OCI-LY1 (cell line): ENCODE measurements around the gene REX1BD.

ENCODE experiments used
- H2AFZ ChIP-seq: fragments of 200-600 bp; sonication (generic), shearing (Covaris generic); 2 replicates; pipeline ENCODE4 v1.6.0; 2014; ENCODE audit warnings: antibody characterized with exemption, mild to moderate bottlenecking, low read length
- H3F3A ChIP-seq: fragments of 200-600 bp; sonication (generic), shearing (Covaris generic); 2 replicates; pipeline ENCODE4 v1.6.0; 2014; ENCODE audit warnings: mild to moderate bottlenecking, antibody characterized with exemption, low read length, moderate library complexity; ENCODE audit not compliant: insufficient read depth
- H3K27ac ChIP-seq: fragments of 200-600 bp; sonication (generic); 2 replicates; pipeline ENCODE4 v1.5.1; 2014; ENCODE audit warnings: low read length, mixed run types, mild to moderate bottlenecking, low read depth; ENCODE audit not compliant: poor library complexity, severe bottlenecking
- H3K27me3 ChIP-seq: fragments of 200-600 bp; sonication (generic); 2 replicates; pipeline ENCODE4 v1.6.0; 2014; ENCODE audit warnings: antibody characterized with exemption, mild to moderate bottlenecking, low read length, moderate library complexity; ENCODE audit not compliant: insufficient read depth
- H3K36me3 ChIP-seq: fragments of 200-600 bp; sonication (generic); 2 replicates; pipeline ENCODE4 v1.6.1; 2014; ENCODE audit warnings: mild to moderate bottlenecking, antibody characterized with exemption, low read length, moderate library complexity, mixed read lengths; ENCODE audit not compliant: insufficient read depth
- H3K4me1 ChIP-seq: fragments of 200-600 bp; sonication (generic); 2 replicates; pipeline ENCODE4 v1.5.1; 2014; ENCODE audit warnings: mild to moderate bottlenecking, low read length, moderate library complexity; ENCODE audit not compliant: insufficient read depth, severe bottlenecking
- H3K4me2 ChIP-seq: fragments of 200-600 bp; sonication (generic), shearing (Covaris generic); 2 replicates; pipeline ENCODE4 v1.6.1; 2014; ENCODE audit warnings: low read length
- H3K4me3 ChIP-seq: fragments of 200-600 bp; sonication (generic); 2 replicates; pipeline ENCODE4 v1.5.1; 2014; ENCODE audit warnings: low read length, low read depth, mild to moderate bottlenecking, mixed read lengths; ENCODE audit not compliant: poor library complexity, severe bottlenecking
- H3K79me2 ChIP-seq: fragments of 200-600 bp; shearing (Covaris generic); 2 replicates; pipeline ENCODE4 v1.6.1; 2016; ENCODE audit warnings: mixed run types, low read length, mixed read lengths; ENCODE audit not compliant: insufficient read depth
- H3K9ac ChIP-seq: fragments of 200-600 bp; sonication (generic), shearing (Covaris generic); 2 replicates; pipeline ENCODE4 v1.6.1; 2014; ENCODE audit warnings: mild to moderate bottlenecking, low read length, mixed read lengths
- H3K9me2 ChIP-seq: fragments of 200-600 bp; sonication (generic), shearing (Covaris generic); 2 replicates; pipeline ENCODE4 v1.6.1; 2014; ENCODE audit warnings: low read depth, mild to moderate bottlenecking, low read length, mixed read lengths
- H3K9me3 ChIP-seq: fragments of 200-600 bp; shearing (Covaris generic); 2 replicates; pipeline ENCODE4 v1.6.1; 2014; ENCODE audit warnings: low read length, mixed read lengths
- H4K20me1 ChIP-seq: fragments of 200-600 bp; sonication (generic), shearing (Covaris generic); 2 replicates; pipeline ENCODE4 v1.6.0; 2016; ENCODE audit warnings: mild to moderate bottlenecking, low read length; ENCODE audit not compliant: insufficient read depth
- CTCF ChIP-seq: fragments of 200-600 bp; sonication (generic), shearing (Covaris generic); IDR thresholded peaks from 2 replicates; pipeline ENCODE4 v1.5.1; 2017; ENCODE audit warnings: mild to moderate bottlenecking, antibody characterized with exemption, low read length, moderate library complexity, mixed read lengths
- EZH2 ChIP-seq: fragments of 200-600 bp; sonication (generic), shearing (Covaris generic); IDR thresholded peaks from 2 replicates; pipeline ENCODE4 v1.8.0; 2017; ENCODE audit warnings: borderline replicate concordance, mixed run types, mild to moderate bottlenecking, antibody characterized with exemption, low read length, moderate library complexity, mixed read lengths

REX1BD gene

GRCh38 chr19:18636969-18637629 lies 48.5 kb downstream of the REX1BD start, which contains the start of gene KLHL26:
Gene KLHL26, plus strand, starts transcription at chr19:18637028. Its CDS starts 27 bp downstream, at chr19:18637055.
- Histone ChIP-seq H3K9me2 (no peaks in the 10 kb centered on the region), H3F3A (no peaks in the 10 kb centered on the region), H3K4me1 (peaks cover 13% of the 10 kb centered on the region), H4K20me1 (no peaks in the 10 kb centered on the region), H3K79me2 (no peaks in the 10 kb centered on the region), H3K27me3 (0 out of 2 replicates have a peak, but pooled peaks cover 6% of the 10 kb centered on the region), H3K27ac (no peak within 1 kb of the TSS), H3K9ac (peak within 1 kb of the TSS; percentile 41), H3K4me2 (peak within 1 kb of the TSS; percentile 68), H3K9me3 (no peaks in the 10 kb centered on the region), H3K4me3 (peak within 1 kb of the TSS; percentile 59), H3K36me3 (no peaks in the 10 kb centered on the region), H2AFZ (no peak within 1 kb of the TSS)
- TF ChIP-seq CTCF: no peak
- TF ChIP-seq EZH2: no peak

- H3K27me3 ChIP-seq: 0 out of 2 replicates have a peak, but pooled peaks cover 6% of the 10 kb centered on the region
- H4K20me1 ChIP-seq: no peaks in the 10 kb centered on the region
- TF ChIP-seq EZH2 (no peak), CTCF (no peak)
- no peaks in the 10 kb centered on the region for H3K9me2 ChIP-seq
- no peak overlapping the region for H3K27ac ChIP-seq
- H3K4me3 ChIP-seq: peak overlapping the region; percentile 59
- H3K9ac ChIP-seq: no peak overlapping the region
- peak overlapping the region; percentile 68; the same call in 1 of the 2 replicates for H3K4me2 ChIP-seq
- no peak overlapping the region for H2AFZ ChIP-seq
- H3K36me3 ChIP-seq: no peaks in the 10 kb centered on the region
- no peaks in the 10 kb centered on the region for H3K79me2 ChIP-seq
- peaks cover 13% of the 10 kb centered on the region for H3K4me1 ChIP-seq
- no peaks in the 10 kb centered on the region for H3K9me3 ChIP-seq
- H3F3A ChIP-seq: no peaks in the 10 kb centered on the region
These were observed 49.4 kb downstream of the REX1BD start for GRCh38 chr19:18637673-18638630.

- Histone ChIP-seq H3K36me3 (no peaks in the 10 kb centered on the region), H3F3A (no peaks in the 10 kb centered on the region), H3K9me2 (no peaks in the 10 kb centered on the region), H3K27me3 (no peaks in the 10 kb centered on the region), H3K4me1 (peaks cover 13% of the 10 kb centered on the region), H2AFZ (no peak overlapping the region), H3K9ac (no peak overlapping the region), H3K4me3 (no peak overlapping the region), H4K20me1 (no peaks in the 10 kb centered on the region), H3K4me2 (no peak overlapping the region), H3K9me3 (no peaks in the 10 kb centered on the region), H3K27ac (no peak overlapping the region), H3K79me2 (no peaks in the 10 kb centered on the region)
- TF ChIP-seq CTCF: no peak
These were observed 51.2 kb downstream of the REX1BD start for GRCh38 chr19:18639706-18640243.
